Panc1 (cell line): Measurements from ENCODE around the gene PLA2G15. TPM values are rescaled to one million over a fixed set of nuclear protein-coding genes. Genes with fewer than 3 reads are reported as not detected.

Experiments
- ATAC-seq: fragments of 200-7000 bp; cut with Tn5 transposase; 2 replicates; pipeline ENCODE4 v1.9.1; 2020; ENCODE audit warnings: mild to moderate bottlenecking, moderate library complexity
- BruUV-seq: library from RNA; stranded (reverse); fragments of 400-500 nt; replicated peaks from 2 replicates; lab custom pipeline; 2021; lab: Mats Ljungman, UMichigan
- CTCF ChIA-PET: fragments of 300-600 bp; sonication (Branson Sonifier 250); formaldehyde crosslinking; loops from one replicate; lab custom pipeline; 2022; ENCODE audit warnings: antibody characterized with exemption; lab: Charles Lee
- POLR2A ChIA-PET: fragments of 300-600 bp; sonication (Branson Sonifier 250); formaldehyde crosslinking; loops from one replicate; lab custom pipeline; 2022; ENCODE audit warnings: antibody characterized with exemption; lab: Charles Lee
- DNase-seq: peaks from one replicate; pipeline ENCODE4 v3.0.0-alpha.2; 2010; ENCODE audit warnings: low read depth, low spot score
- H3K27ac ChIP-seq: 2 replicates; pipeline ENCODE4 v1.5.1; 2011; ENCODE audit warnings: mild to moderate bottlenecking, low read length, inconsistent platforms
- H3K27me3 ChIP-seq: fragments of 200-500 bp; sonication (Bioruptor generic); 2 replicates; pipeline ENCODE4 v1.6.0; 2014; ENCODE audit warnings: low read length, inconsistent platforms; ENCODE audit not compliant: control insufficient read depth, insufficient read depth
- H3K36me3 ChIP-seq: fragments of 200-500 bp; sonication (Bioruptor generic); 2 replicates; pipeline ENCODE4 v1.5.1; 2014; ENCODE audit warnings: inconsistent platforms, mild to moderate bottlenecking, low read length, moderate library complexity; ENCODE audit not compliant: control insufficient read depth, insufficient read depth
- H3K4me1 ChIP-seq: 2 replicates; pipeline ENCODE4 v1.5.1; 2011; ENCODE audit warnings: inconsistent platforms, mild to moderate bottlenecking, low read length, moderate library complexity; ENCODE audit not compliant: control insufficient read depth, insufficient read depth
- H3K4me3 ChIP-seq, 2 experiments: 2 replicates each; pipeline ENCODE4 v1.5.1; 2011 to 2012; ENCODE audit warnings: low read depth in 2 of 2, low read length in 2 of 2, mild to moderate bottlenecking in 2 of 2, inconsistent platforms in 1 of 2, moderate library complexity in 1 of 2
- H3K9me3 ChIP-seq: fragments of 200-500 bp; sonication (Bioruptor generic); 2 replicates; pipeline ENCODE4 v1.5.1; 2014; ENCODE audit warnings: low read depth, mild to moderate bottlenecking, inconsistent platforms, low read length, moderate library complexity; ENCODE audit not compliant: control insufficient read depth, insufficient read depth
- CTCF ChIP-seq: fragments of 450-650 bp; IDR thresholded peaks from 2 replicates; pipeline ENCODE4 v1.5.1; 2017; ENCODE audit warnings: mild to moderate bottlenecking
- POLR2AphosphoS5 ChIP-seq: IDR thresholded peaks from 2 replicates; pipeline ENCODE4 v1.6.1; 2012; ENCODE audit warnings: mild to moderate bottlenecking, low read depth, low read length, moderate library complexity
- REST ChIP-seq, 2 experiments: IDR thresholded peaks; 2 replicates each; pipeline ENCODE4 v1.6.1; 2011 to 2012; ENCODE audit warnings: low read depth in 2 of 2, control low read depth in 1 of 2, low read length in 1 of 2, mild to moderate bottlenecking in 1 of 2, moderate library complexity in 1 of 2; ENCODE audit not compliant: insufficient read depth in 1 of 2
- SIN3A ChIP-seq: IDR thresholded peaks from 2 replicates; pipeline ENCODE4 v1.6.1; 2012; ENCODE audit warnings: low read depth, mild to moderate bottlenecking, low read length, moderate library complexity, borderline replicate concordance; ENCODE audit not compliant: insufficient read depth
- TCF7L2 ChIP-seq: IDR thresholded peaks from 2 replicates; pipeline ENCODE4 v1.6.1; 2011; ENCODE audit warnings: mild to moderate bottlenecking, low read depth, low read length, inconsistent platforms
- in situ Hi-C: cut with HindIII; loops from 2 replicates; pipeline ENCODE4 v1.10.0; 2016; ENCODE audit warnings: low sequenced_read_pairs, low pct_unique_long_range_greater_than_20kb
- intact Hi-C: fragments of 100-400 bp; cut with micrococcal nuclease; formaldehyde crosslinking; loops from one replicate; pipeline ENCODE4 v1.10.0; 2022; ENCODE audit not compliant: unreplicated experiment
- total RNA-seq: library from RNA; stranded (reverse); gene quantifications from one replicate; pipeline ENCODE4 v1.2.1, GENCODE V29; 2021; ENCODE audit not compliant: unreplicated experiment

The PLA2G15 gene
- total RNA-seq, 1 experiment from 2014 or later: 14.3 TPM

- in situ Hi-C loops (no loop called here), intact Hi-C loops (no loop called here)
- H3K9me3 ChIP-seq: no peaks in the 10 kb centered on the region
- no peaks in the 10 kb centered on the region for H3K4me1 ChIP-seq
- no TSS peak for BruUV-seq
- no peak overlapping the region for H3K4me3 ChIP-seq
- ChIA-PET POLR2A (interaction anchor here (0.6 kb wide), 1 partner anchor 10 kb away, joined by 3 read pairs; no protein-coding TSS in a partner anchor), CTCF (no interaction called here)
- H3K27ac ChIP-seq: no peak overlapping the region
- H3K36me3 ChIP-seq: no peaks in the 10 kb centered on the region; the same call in 1 of the 2 replicates
- ATAC-seq: no peak
- DNase-seq: no peak
- TF ChIP-seq SIN3A (no peak), REST (IDR thresholded peaks at IDR 0.05; ENCODE audit: insufficient read depth in 1 of 2, low read depth in 2 of 2, low read length in 1 of 2) (no peak), CTCF (no peak), POLR2AphosphoS5 (no peak), TCF7L2 (no peak)
- H3K27me3 ChIP-seq: no peaks in the 10 kb centered on the region
Measured at GRCh38 chr16:68289621-68290329, 44.6 kb downstream of the PLA2G15 start.

GRCh38 chr16:68290450-68290849 is 45.3 kb downstream of the PLA2G15 start:
- TF ChIP-seq CTCF: no peak
- TF ChIP-seq REST (IDR thresholded peaks at IDR 0.05; ENCODE audit: insufficient read depth in 1 of 2, low read depth in 2 of 2, low read length in 1 of 2): no peak
- no peak for TF ChIP-seq POLR2AphosphoS5
- no peak for TF ChIP-seq TCF7L2
- CTCF ChIA-PET: no interaction called here
- POLR2A ChIA-PET: no interaction called here
- H3K27ac ChIP-seq: no peak overlapping the region
- no peaks in the 10 kb centered on the region for H3K4me1 ChIP-seq
- intact Hi-C loops: no loop called here
- no peaks in the 10 kb centered on the region for H3K27me3 ChIP-seq
- DNase-seq (no peak), ATAC-seq (no peak)
- H3K9me3 ChIP-seq: no peaks in the 10 kb centered on the region
- H3K36me3 ChIP-seq: no peaks in the 10 kb centered on the region; the same call in 1 of the 2 replicates
- in situ Hi-C loops: no loop called here
- no peak overlapping the region for H3K4me3 ChIP-seq
- BruUV-seq: no TSS peak
